ENCODE data around the gene RPL39L. TPM values are rescaled to one million over a fixed set of nuclear protein-coding genes. Genes with fewer than 3 reads are reported as not detected.

Gene RPL39L
- polyA plus RNA-seq, 1 experiment, result 16.2 TPM

DNA sequence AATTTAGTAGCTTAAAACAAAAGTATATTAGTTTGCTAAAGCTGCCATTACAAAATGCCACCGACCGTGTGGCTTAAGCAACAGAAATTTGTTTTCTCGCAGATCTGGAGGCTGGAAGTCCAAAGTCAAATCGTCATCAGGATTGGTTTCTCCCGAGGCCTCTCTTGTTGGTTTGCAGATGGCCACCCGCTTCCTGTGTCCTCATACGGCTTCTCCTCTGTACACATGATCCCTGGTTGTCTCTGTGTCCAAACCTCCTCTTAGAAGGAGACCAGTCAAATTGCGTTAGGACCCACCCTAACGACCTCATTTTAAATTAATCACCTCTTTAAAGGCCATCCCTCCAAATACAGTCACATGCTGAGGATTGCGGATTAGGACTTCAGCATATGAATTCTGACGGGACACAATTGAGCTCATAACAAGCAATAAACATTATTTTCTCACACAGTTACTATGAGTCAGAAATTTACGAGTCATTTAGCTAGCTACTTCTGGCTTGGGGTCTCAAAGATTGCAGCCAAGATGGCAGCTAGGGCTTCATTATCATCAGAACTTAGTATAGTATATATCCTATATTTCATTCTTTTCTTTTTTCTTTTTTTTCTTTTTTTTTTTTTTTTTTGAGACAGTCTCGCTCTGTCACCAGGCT, 58.4 kb downstream of the RPL39L start:
- ChIA-PET POLR2A (no interaction called here), CTCF (no interaction called here)
- TF ChIP-seq, protein P1, sequence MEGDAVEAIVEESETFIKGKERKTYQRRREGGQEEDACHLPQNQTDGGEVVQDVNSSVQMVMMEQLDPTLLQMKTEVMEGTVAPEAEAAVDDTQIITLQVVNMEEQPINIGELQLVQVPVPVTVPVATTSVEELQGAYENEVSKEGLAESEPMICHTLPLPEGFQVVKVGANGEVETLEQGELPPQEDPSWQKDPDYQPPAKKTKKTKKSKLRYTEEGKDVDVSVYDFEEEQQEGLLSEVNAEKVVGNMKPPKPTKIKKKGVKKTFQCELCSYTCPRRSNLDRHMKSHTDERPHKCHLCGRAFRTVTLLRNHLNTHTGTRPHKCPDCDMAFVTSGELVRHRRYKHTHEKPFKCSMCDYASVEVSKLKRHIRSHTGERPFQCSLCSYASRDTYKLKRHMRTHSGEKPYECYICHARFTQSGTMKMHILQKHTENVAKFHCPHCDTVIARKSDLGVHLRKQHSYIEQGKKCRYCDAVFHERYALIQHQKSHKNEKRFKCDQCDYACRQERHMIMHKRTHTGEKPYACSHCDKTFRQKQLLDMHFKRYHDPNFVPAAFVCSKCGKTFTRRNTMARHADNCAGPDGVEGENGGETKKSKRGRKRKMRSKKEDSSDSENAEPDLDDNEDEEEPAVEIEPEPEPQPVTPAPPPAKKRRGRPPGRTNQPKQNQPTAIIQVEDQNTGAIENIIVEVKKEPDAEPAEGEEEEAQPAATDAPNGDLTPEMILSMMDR (IDR thresholded peaks at IDR 0.05; ENCODE audit: insufficient read depth, low read depth, low read length), result no peak
- no peaks in the 10 kb centered on the region for H3K36me3 ChIP-seq (ENCODE audit: control insufficient read depth, insufficient read depth, low read length)
- no peaks in the 10 kb centered on the region for H3K27me3 ChIP-seq (ENCODE audit: control insufficient read depth, insufficient read depth, low read length)
- no peak overlapping the region for H3K4me3 ChIP-seq (ENCODE audit: low read depth, low read length)
- no peak for DNase-seq (ENCODE audit: low read depth)

DNA sequence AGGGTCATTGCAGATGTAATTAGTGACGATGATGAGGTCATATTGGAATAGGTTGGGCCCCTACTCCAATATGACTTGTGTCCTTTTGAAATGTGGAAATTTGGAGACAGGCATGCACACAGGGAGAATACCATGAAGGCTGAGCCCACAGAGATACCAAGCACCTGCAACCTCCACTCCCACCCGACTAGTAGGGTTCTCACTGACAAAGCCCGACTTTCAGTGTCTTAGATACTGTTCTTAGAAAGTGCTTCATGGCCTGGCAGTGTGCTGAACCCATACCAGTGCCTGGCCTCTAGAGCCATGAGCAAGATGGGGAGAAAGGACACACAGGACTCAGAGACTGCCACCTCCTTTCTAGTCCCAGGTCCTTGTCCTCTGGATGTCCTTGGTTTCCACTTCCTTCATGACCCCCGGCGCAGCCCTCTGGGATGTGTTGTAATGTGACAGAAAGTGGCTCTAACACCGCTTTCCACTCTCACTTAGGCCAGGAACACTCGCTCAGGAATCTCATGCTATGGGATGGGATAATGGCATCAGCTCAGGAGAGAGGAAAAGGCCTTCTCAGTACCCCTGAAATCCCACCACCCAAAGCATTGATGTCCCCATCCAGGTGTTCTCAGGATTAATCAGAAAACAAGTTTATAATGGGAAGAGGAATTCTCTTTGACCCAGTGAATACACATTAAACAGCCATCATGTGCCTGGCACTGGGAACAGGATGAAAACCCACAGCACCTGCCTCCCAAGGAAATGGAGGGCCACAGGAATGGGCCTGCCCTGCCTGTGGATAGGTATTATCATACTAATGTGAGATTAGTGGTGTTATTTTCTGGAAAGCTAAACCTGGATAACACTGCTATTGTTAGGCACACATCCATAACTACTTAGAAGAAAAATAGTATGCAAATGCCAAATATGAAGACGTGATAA, 59.9 kb downstream of the RPL39L start:
- TF ChIP-seq, protein P1 (IDR thresholded peaks at IDR 0.05; ENCODE audit: insufficient read depth, low read depth, low read length), result no peak
- Histone ChIP-seq H3K36me3 (ENCODE audit: control insufficient read depth, insufficient read depth, low read length) (no peaks in the 10 kb centered on the region), H3K27me3 (ENCODE audit: control insufficient read depth, insufficient read depth, low read length) (no peaks in the 10 kb centered on the region), H3K4me3 (ENCODE audit: low read depth, low read length) (no peak overlapping the region)
- CTCF ChIA-PET, result no interaction called here
- no peak for DNase-seq (ENCODE audit: low read depth)
- POLR2A ChIA-PET, result no interaction called here

DNA sequence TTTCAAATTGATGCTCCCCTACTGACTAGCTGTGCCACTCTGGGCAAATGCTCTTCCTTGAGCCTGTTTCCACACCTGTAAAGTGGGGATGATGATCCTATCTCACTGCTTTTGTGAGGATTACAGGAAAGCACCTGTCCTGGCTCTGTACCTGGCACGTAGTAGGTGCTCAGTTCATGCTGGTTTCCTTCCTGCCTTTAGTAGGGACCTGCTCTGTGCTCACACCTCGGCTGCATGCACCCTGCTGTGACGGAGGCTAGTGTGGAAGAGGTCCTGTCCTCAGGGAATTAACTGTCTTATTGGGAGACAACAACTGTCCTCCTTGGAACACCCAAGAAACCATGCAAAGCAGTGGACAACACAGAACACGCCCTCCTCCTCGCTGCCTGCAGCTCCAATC, 61.8 kb downstream of the RPL39L start:
- TF ChIP-seq, protein P1 (IDR thresholded peaks at IDR 0.05; ENCODE audit: insufficient read depth, low read depth, low read length), result no peak
- POLR2A ChIA-PET, result no interaction called here
- H3K36me3 ChIP-seq (ENCODE audit: control insufficient read depth, insufficient read depth, low read length), result no peaks in the 10 kb centered on the region
- no peak for DNase-seq (ENCODE audit: low read depth)
- CTCF ChIA-PET, result interaction anchor here (1.1 to 1.2 kb wide), 2 partner anchors 9 to 62 kb away, joined by 3 read pairs; no protein-coding TSS in a partner anchor
- no peak overlapping the region for H3K4me3 ChIP-seq (ENCODE audit: low read depth, low read length)
- no peaks in the 10 kb centered on the region for H3K27me3 ChIP-seq (ENCODE audit: control insufficient read depth, insufficient read depth, low read length)

DNA sequence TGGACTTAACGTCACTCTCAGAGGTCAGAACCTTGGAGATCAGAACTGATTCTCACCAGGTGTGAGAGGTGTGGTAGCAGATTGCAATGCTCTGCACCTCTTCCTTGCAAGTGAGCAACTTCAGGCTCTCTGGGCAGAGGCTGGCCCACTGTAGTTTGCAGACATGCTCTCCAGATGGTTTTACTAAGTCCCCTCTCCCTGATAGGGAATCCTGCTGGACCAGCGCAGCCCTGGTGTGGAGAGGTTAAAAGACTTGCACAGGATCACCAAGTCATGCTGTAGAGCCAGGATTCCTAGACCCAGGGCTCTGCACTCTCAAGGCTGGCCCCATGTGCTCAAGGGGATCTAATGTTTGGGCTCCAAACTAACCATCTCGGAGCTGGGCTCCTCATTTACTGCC, 62.2 kb downstream of the RPL39L start:
- Histone ChIP-seq H3K36me3 (ENCODE audit: control insufficient read depth, insufficient read depth, low read length) (no peaks in the 10 kb centered on the region), H3K4me3 (ENCODE audit: low read depth, low read length) (no peak overlapping the region), H3K27me3 (ENCODE audit: control insufficient read depth, insufficient read depth, low read length) (no peaks in the 10 kb centered on the region)
- DNase-seq (ENCODE audit: low read depth), result no peak
- ChIA-PET POLR2A (no interaction called here), CTCF (interaction anchor here (1.1 to 1.2 kb wide), 2 partner anchors 10 to 63 kb away, joined by 3 read pairs; no protein-coding TSS in a partner anchor)
- TF ChIP-seq, protein P1 (IDR thresholded peaks at IDR 0.05; ENCODE audit: insufficient read depth, low read depth, low read length), result no peak

DNA sequence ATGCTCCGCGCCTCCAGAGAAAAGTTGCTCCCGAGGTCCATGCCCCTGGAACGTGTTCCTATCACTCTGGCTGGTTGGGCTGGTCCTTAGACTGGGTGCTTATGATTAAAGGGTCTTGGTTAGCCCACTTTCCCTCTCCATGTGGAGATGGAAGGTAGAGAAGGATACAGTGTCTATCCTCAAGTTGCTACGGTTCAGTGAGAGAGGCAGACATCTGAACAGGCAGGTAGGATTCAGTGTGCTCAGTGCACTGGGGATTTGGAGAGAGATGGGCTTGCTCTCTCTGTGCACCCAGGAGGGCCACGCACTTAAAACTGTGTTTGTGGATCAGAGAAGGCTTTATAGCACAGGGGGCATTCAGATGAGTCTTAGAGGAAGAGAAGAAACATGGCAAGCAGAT, 63.0 kb downstream of the RPL39L start:
- POLR2A ChIA-PET, result no interaction called here
- no peaks in the 10 kb centered on the region for H3K27me3 ChIP-seq (ENCODE audit: control insufficient read depth, insufficient read depth, low read length)
- H3K4me3 ChIP-seq (ENCODE audit: low read depth, low read length), result no peak overlapping the region
- no peak for DNase-seq (ENCODE audit: low read depth)
- CTCF ChIA-PET, result no interaction called here
- TF ChIP-seq, protein P1 (IDR thresholded peaks at IDR 0.05; ENCODE audit: insufficient read depth, low read depth, low read length), result no peak
- no peaks in the 10 kb centered on the region for H3K36me3 ChIP-seq (ENCODE audit: control insufficient read depth, insufficient read depth, low read length)

Measured in BJ (cell line).